ENCODE data around the gene S100PBP. TPM values are rescaled to one million over a fixed set of nuclear protein-coding genes. Genes with fewer than 3 reads are reported as not detected.
"Not testable (repeated sequence)": the region's sequence is repeated elsewhere in the genome, so short reads cannot be mapped to it uniquely, and the experiment has no call there.

Gene S100PBP
- total and polyA plus RNA-seq, 10 donors: 15.5 to 76.3 (median 52.0) TPM

GRCh38 chr1:32786856-32787255 lies 30.6 kb upstream of the S100PBP start:
- H3K4me3 ChIP-seq: no peak overlapping the region
- intact Hi-C loops (cut with DNase I; ENCODE audit: low total_unique reads): no loop called here
- H3K27ac ChIP-seq: no peak overlapping the region
- no peaks in the 10 kb centered on the region for H3K27me3 ChIP-seq (replicated peaks in 1 of 7)
- peaks cover 0 to 6% (median 0%) of the 10 kb centered on the region in 6 donors for H3K4me1 ChIP-seq
- WGBS, 5 donors: 58 to 72% (median 66%) methylated on average over 4 of the region's 4 CpGs
- DNase-seq: no peak
- H3K36me3 ChIP-seq: peaks cover 0 to 100% (median 88%) of the 10 kb centered on the region in 6 donors
- TF ChIP-seq, protein P1, sequence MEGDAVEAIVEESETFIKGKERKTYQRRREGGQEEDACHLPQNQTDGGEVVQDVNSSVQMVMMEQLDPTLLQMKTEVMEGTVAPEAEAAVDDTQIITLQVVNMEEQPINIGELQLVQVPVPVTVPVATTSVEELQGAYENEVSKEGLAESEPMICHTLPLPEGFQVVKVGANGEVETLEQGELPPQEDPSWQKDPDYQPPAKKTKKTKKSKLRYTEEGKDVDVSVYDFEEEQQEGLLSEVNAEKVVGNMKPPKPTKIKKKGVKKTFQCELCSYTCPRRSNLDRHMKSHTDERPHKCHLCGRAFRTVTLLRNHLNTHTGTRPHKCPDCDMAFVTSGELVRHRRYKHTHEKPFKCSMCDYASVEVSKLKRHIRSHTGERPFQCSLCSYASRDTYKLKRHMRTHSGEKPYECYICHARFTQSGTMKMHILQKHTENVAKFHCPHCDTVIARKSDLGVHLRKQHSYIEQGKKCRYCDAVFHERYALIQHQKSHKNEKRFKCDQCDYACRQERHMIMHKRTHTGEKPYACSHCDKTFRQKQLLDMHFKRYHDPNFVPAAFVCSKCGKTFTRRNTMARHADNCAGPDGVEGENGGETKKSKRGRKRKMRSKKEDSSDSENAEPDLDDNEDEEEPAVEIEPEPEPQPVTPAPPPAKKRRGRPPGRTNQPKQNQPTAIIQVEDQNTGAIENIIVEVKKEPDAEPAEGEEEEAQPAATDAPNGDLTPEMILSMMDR (IDR thresholded peaks at IDR 0.05 in 8 of 11, conservative IDR thresholded peaks at IDR 0.05 in 3 of 11): peak in 3 of 11 experiments; percentile 12 to 28 (median 17)
- TF ChIP-seq POLR2AphosphoS5 (IDR thresholded peaks at IDR 0.05): no peak
- no peaks in the 10 kb centered on the region for H3K9me3 ChIP-seq

GRCh38 chr1:32789356-32789755 lies 28.1 kb upstream of the S100PBP start:
- intact Hi-C loops (cut with DNase I; ENCODE audit: low total_unique reads); DNase-seq; H3K9me3 ChIP-seq; H3K27ac ChIP-seq; H3K4me3 ChIP-seq; H3K27me3 ChIP-seq (replicated peaks in 1 of 7): not testable (repeated sequence)
- WGBS, 5 donors: 76 to 93% (median 80%) methylated on average over 2 of the region's 2 CpGs
- H3K4me1 ChIP-seq: peaks cover 0 to 11% (median 0%) of the 10 kb centered on the region in 6 donors
- H3K36me3 ChIP-seq: peaks cover 0 to 100% (median 76%) of the 10 kb centered on the region in 6 donors

DNA sequence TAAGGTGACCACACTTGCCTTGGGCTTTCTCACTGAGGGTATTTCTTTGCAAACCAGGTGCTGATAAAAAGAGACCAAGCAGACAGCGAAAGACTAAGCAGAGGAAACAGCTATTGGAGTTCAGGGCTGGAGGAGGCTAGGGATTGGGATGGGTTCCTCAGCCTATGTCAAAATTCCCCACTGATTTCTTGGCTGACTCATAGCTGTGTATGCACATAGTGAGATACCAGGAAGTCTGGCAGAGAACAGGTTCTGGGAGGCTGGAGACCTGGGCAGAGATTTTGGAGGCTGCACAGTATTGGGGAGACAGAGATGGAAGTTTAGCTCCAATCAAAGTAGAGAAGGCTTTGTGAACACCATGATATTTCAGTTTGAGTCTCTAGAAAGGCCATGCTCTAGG lies 25.6 kb upstream of the S100PBP start:
- intact Hi-C loops (cut with DNase I; ENCODE audit: low total_unique reads): no loop called here
- Histone ChIP-seq H3K27me3 (replicated peaks in 1 of 7) (no peaks in the 10 kb centered on the region), H3K4me1 (peaks cover 0 to 9% (median 0%) of the 10 kb centered on the region in 6 donors), H3K4me3 (no peak overlapping the region), H3K36me3 (peaks cover 0 to 100% (median 65%) of the 10 kb centered on the region in 6 donors), H3K9me3 (no peaks in the 10 kb centered on the region), H3K27ac (no peak overlapping the region)
- WGBS, 5 donors: 92 to 100% (median 100%) methylated on average over 1 of the region's 1 CpG
- no peak for DNase-seq
- TF ChIP-seq, protein P1 (IDR thresholded peaks at IDR 0.05 in 8 of 11, conservative IDR thresholded peaks at IDR 0.05 in 3 of 11): no peak
- no peak for TF ChIP-seq POLR2A (IDR thresholded peaks at IDR 0.05)
- no peak for TF ChIP-seq POLR2AphosphoS5 (IDR thresholded peaks at IDR 0.05)

- H3K4me3 ChIP-seq; H3K27ac ChIP-seq; H3K27me3 ChIP-seq (replicated peaks in 1 of 7); DNase-seq; H3K9me3 ChIP-seq; intact Hi-C loops (cut with DNase I; ENCODE audit: low total_unique reads): not testable (repeated sequence)
- WGBS, 5 donors: 91 to 100% (median 97%) methylated on average over 4 of the region's 4 CpGs
- Histone ChIP-seq H3K4me1 (peaks cover 0 to 43% (median 16%) of the 10 kb centered on the region in 6 donors), H3K36me3 (peaks cover 0 to 99% (median 46%) of the 10 kb centered on the region in 6 donors)
Measured at GRCh38 chr1:32795763-32796162, 21.7 kb upstream of the S100PBP start.

- Histone ChIP-seq H3K4me1 (peaks cover 0 to 52% (median 20%) of the 10 kb centered on the region in 6 donors), H3K27ac (peak overlapping the region in 3 of 8 donors; percentile 59 to 66 (median 63)), H3K27me3 (replicated peaks in 1 of 7) (no peaks in the 10 kb centered on the region), H3K4me3 (no peak overlapping the region), H3K36me3 (peaks cover 0 to 99% (median 36%) of the 10 kb centered on the region in 6 donors), H3K9me3 (no peaks in the 10 kb centered on the region)
- DNase-seq: no peak
- no peak for TF ChIP-seq POLR2A (IDR thresholded peaks at IDR 0.05)
- TF ChIP-seq, protein P1 (IDR thresholded peaks at IDR 0.05 in 8 of 11, conservative IDR thresholded peaks at IDR 0.05 in 3 of 11): no peak
- no peak for TF ChIP-seq POLR2AphosphoS5 (IDR thresholded peaks at IDR 0.05)
- WGBS, 5 donors: 91 to 100% (median 96%) methylated on average over 1 of the region's 1 CpG
- intact Hi-C loops (cut with DNase I; ENCODE audit: low total_unique reads): no loop called here
Measured at GRCh38 chr1:32797456-32797855, 20.0 kb upstream of the S100PBP start.
